GM13977 (cell line): Measurements from ENCODE around the gene SYNE1.

Source experiments
- DNase-seq: peaks from one replicate; pipeline ENCODE4 v3.0.0; 2012; ENCODE audit warnings: low spot score
- CTCF ChIP-seq: IDR thresholded peaks from 2 replicates; pipeline ENCODE4 v1.5.1; 2012; ENCODE audit warnings: mild to moderate bottlenecking, control low read depth; ENCODE audit not compliant: insufficient read depth; ENCODE audit errors: extremely low read depth, missing control alignments
- in situ Hi-C: fragments of 300-500 bp; cut with MboI; formaldehyde crosslinking; loops from one replicate; pipeline ENCODE4 v1.12.0; 2022; ENCODE audit warnings: low sequenced_read_pairs, low pct_unique_long_range_greater_than_20kb, mixed read lengths, inconsistent platforms; ENCODE audit not compliant: unreplicated experiment

Gene SYNE1

GRCh38 chr6:152180601-152181000 is 456.6 kb downstream of the SYNE1 start:
- TF ChIP-seq CTCF, result no peak
- in situ Hi-C loops, result no loop called here
- DNase-seq, result no peak

- in situ Hi-C loops, result no loop called here
- no peak for TF ChIP-seq CTCF
- DNase-seq, result no peak
Measured at GRCh38 chr6:152176268-152176667, 460.9 kb downstream of the SYNE1 start.

DNA sequence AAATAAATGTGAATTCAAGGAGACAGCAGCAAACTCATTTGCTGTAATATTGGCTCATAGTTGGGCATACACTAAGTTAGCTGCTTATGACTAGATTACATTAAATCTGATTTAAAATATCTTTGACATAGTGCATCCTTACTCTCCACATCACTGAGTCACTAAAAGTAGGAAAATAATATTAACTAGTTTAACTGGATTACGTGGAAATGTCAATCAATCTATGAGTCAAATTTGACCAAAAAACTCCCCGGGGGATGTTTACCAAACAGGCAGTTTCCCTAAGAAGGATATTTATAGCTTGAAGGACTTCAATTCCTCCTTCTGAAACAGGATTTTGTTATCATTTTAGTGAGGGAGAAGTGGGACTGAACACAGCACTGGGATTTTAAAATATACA is 463.2 kb downstream of the SYNE1 start:
- DNase-seq, result no peak
- in situ Hi-C loops, result no loop called here
- no peak for TF ChIP-seq CTCF

GRCh38 chr6:152173321-152173720 is 463.8 kb downstream of the SYNE1 start:
- no peak for TF ChIP-seq CTCF
- DNase-seq, result no peak
- in situ Hi-C loops, result no loop called here

DNA sequence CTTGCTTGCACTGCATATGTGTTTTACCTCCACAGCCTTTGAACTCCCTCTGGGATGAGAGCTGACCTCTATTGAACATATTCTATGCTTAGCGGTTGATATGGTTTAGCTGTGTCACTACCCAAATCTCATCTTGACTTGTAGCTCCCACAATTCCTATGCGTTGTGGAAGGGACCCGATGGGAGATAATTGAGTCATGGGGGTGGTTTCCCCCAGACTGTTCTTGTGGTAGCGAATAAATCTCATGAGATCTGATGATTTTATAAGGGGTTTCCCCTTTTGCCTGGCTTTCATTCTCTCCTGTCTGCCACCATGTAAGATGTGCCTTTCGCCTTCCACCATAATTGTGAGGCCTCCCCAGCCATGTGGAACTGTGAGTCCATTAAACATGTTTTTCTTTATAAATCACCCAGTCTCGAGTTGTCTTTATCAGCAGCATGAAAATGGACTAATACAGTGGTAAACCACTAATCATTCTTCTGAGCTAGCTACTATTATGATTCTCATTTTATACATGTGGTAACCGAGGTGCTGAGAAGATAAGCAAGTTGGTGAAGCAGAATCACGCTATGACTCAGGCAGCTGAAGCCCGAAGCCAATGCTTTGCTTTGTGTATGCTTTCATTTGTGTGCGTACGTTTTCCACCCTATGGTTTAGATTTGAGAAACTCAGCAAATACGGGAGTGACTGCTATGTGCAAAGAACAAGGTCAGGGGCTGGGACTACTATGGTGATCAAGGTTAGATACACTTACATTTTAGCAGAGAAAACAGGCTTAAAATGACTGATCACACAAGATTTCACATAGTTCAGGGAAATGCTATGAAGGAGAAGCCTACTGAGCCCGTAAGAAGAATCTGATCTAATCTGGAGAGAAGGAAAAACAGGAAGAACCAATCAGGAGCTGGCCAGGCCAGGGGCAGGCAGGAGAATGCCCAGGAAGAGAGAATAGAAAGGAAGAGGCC is 466.2 kb downstream of the SYNE1 start:
- DNase-seq, result peak; percentile 60
- in situ Hi-C loops, result no loop called here
- TF ChIP-seq CTCF, result no peak

GRCh38 chr6:152170313-152170701 is 466.9 kb downstream of the SYNE1 start:
- TF ChIP-seq CTCF, result no peak

More at GRCh38 chr6:152170313-152170701, 466.9 kb downstream of the SYNE1 start:
- in situ Hi-C loops, result no loop called here
- DNase-seq, result no peak
